CD14-positive monocyte (primary cell): Measurements from ENCODE around the gene LAMB3. TPM values are rescaled to one million over a fixed set of nuclear protein-coding genes. Genes with fewer than 3 reads are reported as not detected.

ENCODE experiments used
- DNase-seq, 3 donors: peaks; one replicate each; pipeline ENCODE4 v3.0.0-alpha.2; 2011 to 2022
- H2AFZ ChIP-seq: 2 replicates; pipeline ENCODE4 v1.6.0; 2012; ENCODE audit warnings: mild to moderate bottlenecking, low read depth, low read length, inconsistent platforms; ENCODE audit not compliant: insufficient read depth, poor library complexity, severe bottlenecking
- H3K27ac ChIP-seq, 2 donors: 1 replicate in 1 of 2; 2 replicates in 1 of 2; pipeline ENCODE4 v1.5.1; 2012 to 2013; ENCODE audit warnings: low read length in 2 of 2, control low read depth in 1 of 2, inconsistent platforms in 1 of 2, low read depth in 1 of 2, mild to moderate bottlenecking in 1 of 2
- H3K27me3 ChIP-seq, 2 donors: one replicate each; pipeline versions ENCODE4 v1.6.0 to v1.6.1; 2011 to 2013; ENCODE audit warnings: low read length in 2 of 2; ENCODE audit not compliant: control insufficient read depth in 2 of 2, insufficient read depth in 2 of 2
- H3K36me3 ChIP-seq, 2 donors: replicated peaks in 1 of 2; 1 replicate in 1 of 2; 2 replicates in 1 of 2; pipeline versions ENCODE4 v1.5.1 to v1.6.1; 2012 to 2013; ENCODE audit warnings: low read length in 2 of 2, control low read depth in 1 of 2, inconsistent platforms in 1 of 2, mild to moderate bottlenecking in 1 of 2; ENCODE audit not compliant: insufficient read depth in 2 of 2, control insufficient read depth in 1 of 2
- H3K4me1 ChIP-seq, 2 donors: 1 replicate in 1 of 2; 2 replicates in 1 of 2; pipeline versions ENCODE4 v1.5.1 to v1.6.1; 2012 to 2013; ENCODE audit warnings: low read length in 2 of 2, control low read depth in 1 of 2, inconsistent platforms in 1 of 2, mild to moderate bottlenecking in 1 of 2, moderate library complexity in 1 of 2; ENCODE audit not compliant: insufficient read depth in 2 of 2, control insufficient read depth in 1 of 2
- H3K4me2 ChIP-seq: replicated peaks from 2 replicates; pipeline ENCODE3; 2012; ENCODE audit warnings: low read length, moderate library complexity, mild to moderate bottlenecking; ENCODE audit not compliant: poor library complexity, severe bottlenecking; ENCODE audit errors: extremely low read depth
- H3K4me3 ChIP-seq, 3 experiments: fragments of 200-600 bp in 1 of 3; sonication (generic) in 1 of 3; replicated peaks in 1 of 3; 1 replicate in 2 of 3; 2 replicates in 1 of 3; pipeline ENCODE4 v1.5.1; 2011 to 2013; ENCODE audit warnings: low read length in 3 of 3, mild to moderate bottlenecking in 3 of 3, control low read depth in 2 of 3, low read depth in 2 of 3, inconsistent platforms in 1 of 3, moderate library complexity in 1 of 3
- H3K79me2 ChIP-seq: 2 replicates; pipeline ENCODE4 v1.6.0; 2012; ENCODE audit warnings: mild to moderate bottlenecking, control low read depth, inconsistent platforms, low read length, moderate library complexity; ENCODE audit not compliant: insufficient read depth
- H3K9ac ChIP-seq: 2 replicates; pipeline ENCODE4 v1.6.0; 2017; ENCODE audit warnings: low read length, mild to moderate bottlenecking; ENCODE audit not compliant: insufficient read depth, poor library complexity, severe bottlenecking
- H3K9me3 ChIP-seq, 2 donors: replicated peaks in 1 of 2; 1 replicate in 1 of 2; 2 replicates in 1 of 2; pipeline versions ENCODE4 v1.5.1 to v1.6.1; 2012 to 2013; ENCODE audit warnings: low read length in 2 of 2, control low read depth in 1 of 2; ENCODE audit not compliant: control insufficient read depth in 1 of 2, insufficient read depth in 1 of 2
- H4K20me1 ChIP-seq: 2 replicates; pipeline ENCODE4 v1.6.0; 2012; ENCODE audit warnings: mild to moderate bottlenecking, low read length, control low read depth, moderate library complexity; ENCODE audit not compliant: insufficient read depth
- H3K27ac Mint-ChIP-seq, 7 donors: one replicate each; pipeline ENCODE4 v1.8.0; 2020; ENCODE audit warnings: mild to moderate bottlenecking in 7 of 7, mixed read lengths in 7 of 7, moderate library complexity in 6 of 7, inconsistent platforms in 2 of 7
- H3K27me3 Mint-ChIP-seq, 3 donors: one replicate each; pipeline ENCODE4 v1.8.0; 2021 to 2022; ENCODE audit warnings: low read depth in 3 of 3, mild to moderate bottlenecking in 3 of 3, mixed read lengths in 3 of 3, moderate library complexity in 3 of 3, inconsistent platforms in 1 of 3
- H3K36me3 Mint-ChIP-seq, 2 donors: one replicate each; pipeline ENCODE4 v1.8.0; 2020; ENCODE audit warnings: mixed read lengths in 2 of 2, inconsistent platforms in 1 of 2, mild to moderate bottlenecking in 1 of 2
- H3K4me1 Mint-ChIP-seq: one replicate; pipeline ENCODE4 v1.8.0; 2020; ENCODE audit warnings: mild to moderate bottlenecking, mixed read lengths
- H3K4me3 Mint-ChIP-seq, 2 donors: one replicate each; pipeline ENCODE4 v1.8.0; 2020; ENCODE audit warnings: mild to moderate bottlenecking in 2 of 2, mixed read lengths in 2 of 2, moderate library complexity in 1 of 2
- H3K9me3 Mint-ChIP-seq, 7 donors: one replicate each; pipeline ENCODE4 v1.8.0; 2020 to 2022; ENCODE audit warnings: mixed read lengths in 7 of 7, mild to moderate bottlenecking in 6 of 7, moderate library complexity in 6 of 7, inconsistent platforms in 2 of 7
- WGBS: methylation state at CpG from one replicate; pipeline ENCODE4 v1.1.5; 2013; ENCODE audit warnings: missing lambda C conversion rate; ENCODE audit not compliant: insufficient coverage; 5-methylcytosine and 5-hydroxymethylcytosine counted together
- intact Hi-C, 2 donors: fragments of 100-400 bp; cut with micrococcal nuclease; formaldehyde crosslinking; loops; one replicate each; pipeline versions ENCODE4 v1.15.0 to v1.15.1; 2023
- polyA plus RNA-seq, 3 donors: library from polyadenylated mRNA; depleted of rRNA in 1 of 3; unstranded in 2 of 3; stranded (reverse) in 1 of 3; fragments of 300-500 nt in 2 of 3; fragments of >200 nt in 1 of 3; fragmentation: Illumina TruSeq in 2 of 3; gene quantifications; 1 replicate in 2 of 3; 2 replicates in 1 of 3; pipeline ENCODE4 v1.2.3, GENCODE V29; 2012 to 2021
- TF ChIP-seq, protein P1 (sequence below): fragments of 200-600 bp; IDR thresholded peaks from one replicate; pipeline ENCODE4 v1.8.0; 2022; ENCODE audit warnings: antibody characterized with exemption, mild to moderate bottlenecking

The LAMB3 gene
- polyA plus RNA-seq, 3 donors, result 0.29 to 0.67 (median 0.30) TPM

DNA sequence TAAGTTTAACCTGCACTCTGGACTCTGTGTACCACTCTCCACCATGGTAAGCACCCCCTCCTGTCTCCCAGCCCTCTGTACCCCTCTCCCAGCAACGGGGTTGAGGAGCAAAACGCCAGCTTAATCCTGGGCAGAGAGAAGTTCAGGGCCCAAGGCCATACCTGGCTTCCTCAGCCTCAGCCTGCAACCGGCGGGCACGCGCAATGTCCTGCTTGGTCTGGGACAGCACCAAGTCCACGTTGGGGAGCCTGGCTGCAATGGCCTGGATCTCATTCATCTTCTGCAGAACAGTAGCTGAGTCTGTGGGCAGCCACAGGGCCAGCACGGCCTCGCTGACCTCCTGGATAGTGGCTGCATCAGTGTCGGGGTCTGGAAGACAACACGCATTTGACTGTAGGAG, 33.9 kb downstream of the LAMB3 start:
- Mint-ChIP-seq H3K27me3 (peaks cover 12 to 22% (median 19%) of the 10 kb centered on the region in 3 donors), H3K9me3 (peaks cover 0 to 3% (median 0%) of the 10 kb centered on the region in 7 donors), H3K27ac (no peak overlapping the region), H3K36me3 (no peaks in the 10 kb centered on the region), H3K4me1 (peaks cover 8% of the 10 kb centered on the region), H3K4me3 (no peak overlapping the region)
- Histone ChIP-seq H2AFZ (no peak overlapping the region), H3K4me1 (no peaks in the 10 kb centered on the region), H3K27ac (no peak overlapping the region), H3K9me3 (no peaks in the 10 kb centered on the region), H3K27me3 (no peaks in the 10 kb centered on the region), H3K9ac (no peak overlapping the region), H3K4me2 (no peak overlapping the region), H3K4me3 (no peak overlapping the region), H4K20me1 (no peaks in the 10 kb centered on the region), H3K36me3 (no peaks in the 10 kb centered on the region), H3K79me2 (no peaks in the 10 kb centered on the region)
- intact Hi-C loops, result no loop called here
- DNase-seq, result no peak
- TF ChIP-seq, protein P1, sequence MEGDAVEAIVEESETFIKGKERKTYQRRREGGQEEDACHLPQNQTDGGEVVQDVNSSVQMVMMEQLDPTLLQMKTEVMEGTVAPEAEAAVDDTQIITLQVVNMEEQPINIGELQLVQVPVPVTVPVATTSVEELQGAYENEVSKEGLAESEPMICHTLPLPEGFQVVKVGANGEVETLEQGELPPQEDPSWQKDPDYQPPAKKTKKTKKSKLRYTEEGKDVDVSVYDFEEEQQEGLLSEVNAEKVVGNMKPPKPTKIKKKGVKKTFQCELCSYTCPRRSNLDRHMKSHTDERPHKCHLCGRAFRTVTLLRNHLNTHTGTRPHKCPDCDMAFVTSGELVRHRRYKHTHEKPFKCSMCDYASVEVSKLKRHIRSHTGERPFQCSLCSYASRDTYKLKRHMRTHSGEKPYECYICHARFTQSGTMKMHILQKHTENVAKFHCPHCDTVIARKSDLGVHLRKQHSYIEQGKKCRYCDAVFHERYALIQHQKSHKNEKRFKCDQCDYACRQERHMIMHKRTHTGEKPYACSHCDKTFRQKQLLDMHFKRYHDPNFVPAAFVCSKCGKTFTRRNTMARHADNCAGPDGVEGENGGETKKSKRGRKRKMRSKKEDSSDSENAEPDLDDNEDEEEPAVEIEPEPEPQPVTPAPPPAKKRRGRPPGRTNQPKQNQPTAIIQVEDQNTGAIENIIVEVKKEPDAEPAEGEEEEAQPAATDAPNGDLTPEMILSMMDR, result no peak
- 84% methylated on average over 11 of the region's 11 CpGs for WGBS

DNA sequence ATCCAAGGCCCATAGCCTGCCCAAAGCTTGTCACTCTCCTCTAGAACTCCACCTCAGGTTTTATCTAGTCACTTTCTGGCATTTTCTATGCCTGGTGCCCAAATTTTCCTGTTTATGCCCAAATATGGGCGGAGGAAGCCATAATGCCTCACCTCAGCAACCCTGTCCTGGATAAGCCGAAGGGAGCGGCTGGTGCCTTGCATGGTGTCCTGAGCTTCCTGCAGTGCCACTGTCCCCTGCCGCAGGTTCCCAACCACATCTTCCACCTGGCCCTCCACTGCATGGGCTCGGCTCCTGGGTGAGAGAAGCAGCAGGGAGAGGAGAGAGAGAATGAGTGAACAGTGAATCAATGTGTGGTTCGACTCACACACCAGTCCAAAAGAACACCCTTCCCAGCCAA, 34.5 kb downstream of the LAMB3 start:
- H3K9me3 ChIP-seq, result no peaks in the 10 kb centered on the region
- no peak overlapping the region for H3K4me2 ChIP-seq
- H4K20me1 ChIP-seq, result no peaks in the 10 kb centered on the region
- no peaks in the 10 kb centered on the region for H3K36me3 ChIP-seq
- no peaks in the 10 kb centered on the region for H3K36me3 Mint-ChIP-seq
- H3K27ac Mint-ChIP-seq, result no peak overlapping the region
- no peak overlapping the region for H2AFZ ChIP-seq
- intact Hi-C loops, result no loop called here
- H3K9me3 Mint-ChIP-seq, result peaks cover 0 to 3% (median 0%) of the 10 kb centered on the region in 7 donors
- peaks cover 13 to 21% (median 16%) of the 10 kb centered on the region in 3 donors for H3K27me3 Mint-ChIP-seq
- 100% methylated on average over 1 of the region's 6 CpGs for whole genome bisulfite sequencing
- no peak overlapping the region for H3K27ac ChIP-seq
- no peak overlapping the region for H3K4me3 ChIP-seq
- no peaks in the 10 kb centered on the region for H3K4me1 ChIP-seq
- no peak overlapping the region for H3K4me3 Mint-ChIP-seq
- H3K9ac ChIP-seq, result no peak overlapping the region
- H3K79me2 ChIP-seq, result no peaks in the 10 kb centered on the region
- H3K4me1 Mint-ChIP-seq, result peaks cover 8% of the 10 kb centered on the region
- H3K27me3 ChIP-seq, result no peaks in the 10 kb centered on the region
- TF ChIP-seq, protein P1, result no peak
- DNase-seq, result no peak
